ENCODE results near the gene DGKH.

DNA sequence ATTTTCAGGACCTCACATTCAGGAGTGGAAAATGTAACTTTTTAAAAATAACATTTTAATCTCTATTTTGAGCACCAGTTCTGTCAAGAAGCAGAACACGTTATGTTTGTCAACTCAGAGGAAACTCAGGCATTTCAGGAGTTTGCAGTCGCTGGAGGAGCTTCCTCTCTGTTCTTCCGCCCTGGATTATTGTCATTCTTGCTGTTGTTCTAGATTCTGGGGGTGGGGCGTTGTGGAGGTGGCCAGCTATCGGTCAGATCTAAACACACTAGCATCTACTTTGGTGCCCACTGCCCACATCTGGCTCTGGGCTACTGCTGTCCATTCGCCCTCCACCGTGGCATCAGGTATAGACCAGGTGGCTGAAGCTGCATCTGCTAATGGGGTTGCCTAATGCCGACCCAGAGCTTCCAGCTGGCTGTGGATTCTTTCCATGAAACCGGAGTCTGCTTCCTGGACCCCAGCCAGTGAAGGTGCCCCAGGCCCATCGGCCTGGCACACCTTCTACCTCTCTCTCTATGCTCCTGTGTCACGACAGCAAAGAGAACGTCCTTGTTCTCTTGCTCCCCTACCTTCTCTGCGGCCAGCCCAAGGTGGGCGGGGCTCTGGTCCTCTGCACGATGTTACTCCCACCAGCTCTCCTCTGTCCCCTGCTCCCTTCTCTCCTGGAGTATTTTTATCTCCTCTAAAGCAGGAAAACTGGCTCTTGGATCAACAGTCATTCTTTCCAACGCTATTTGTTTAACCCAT lies 36.7 kb upstream of the DGKH start:
- TF ChIP-seq, protein P1, sequence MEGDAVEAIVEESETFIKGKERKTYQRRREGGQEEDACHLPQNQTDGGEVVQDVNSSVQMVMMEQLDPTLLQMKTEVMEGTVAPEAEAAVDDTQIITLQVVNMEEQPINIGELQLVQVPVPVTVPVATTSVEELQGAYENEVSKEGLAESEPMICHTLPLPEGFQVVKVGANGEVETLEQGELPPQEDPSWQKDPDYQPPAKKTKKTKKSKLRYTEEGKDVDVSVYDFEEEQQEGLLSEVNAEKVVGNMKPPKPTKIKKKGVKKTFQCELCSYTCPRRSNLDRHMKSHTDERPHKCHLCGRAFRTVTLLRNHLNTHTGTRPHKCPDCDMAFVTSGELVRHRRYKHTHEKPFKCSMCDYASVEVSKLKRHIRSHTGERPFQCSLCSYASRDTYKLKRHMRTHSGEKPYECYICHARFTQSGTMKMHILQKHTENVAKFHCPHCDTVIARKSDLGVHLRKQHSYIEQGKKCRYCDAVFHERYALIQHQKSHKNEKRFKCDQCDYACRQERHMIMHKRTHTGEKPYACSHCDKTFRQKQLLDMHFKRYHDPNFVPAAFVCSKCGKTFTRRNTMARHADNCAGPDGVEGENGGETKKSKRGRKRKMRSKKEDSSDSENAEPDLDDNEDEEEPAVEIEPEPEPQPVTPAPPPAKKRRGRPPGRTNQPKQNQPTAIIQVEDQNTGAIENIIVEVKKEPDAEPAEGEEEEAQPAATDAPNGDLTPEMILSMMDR (IDR thresholded peaks at IDR 0.05) = no peak
- no peak for TF ChIP-seq ZFX (IDR thresholded peaks at IDR 0.05; ENCODE audit: borderline replicate concordance)
